Bone marrow (tissue), 2 donors: Measurements from ENCODE around the gene LRRTM3.

Source experiments
- DNase-seq, 2 donors: peaks; one replicate each; lab custom pipeline; 2025; lab: John Stamatoyannopoulos, UW

Gene LRRTM3

GRCh38 chr10:66934711-66935110 is 8.9 kb downstream of the LRRTM3 start:
- no peak for DNase-seq

- DNase-seq, result no peak
Observed at GRCh38 chr10:66940965-66941364, 15.1 kb downstream of the LRRTM3 start.

GRCh38 chr10:66941491-66941890 is 15.7 kb downstream of the LRRTM3 start:
- DNase-seq, result no peak

- no peak for DNase-seq
Observed at GRCh38 chr10:66942407-66942806, 16.6 kb downstream of the LRRTM3 start.

- no peak for DNase-seq
Observed at GRCh38 chr10:66943590-66943989, 17.8 kb downstream of the LRRTM3 start.

GRCh38 chr10:66951896-66952295 is 26.1 kb downstream of the LRRTM3 start:
- DNase-seq, result no peak

- no peak for DNase-seq
Observed at GRCh38 chr10:66958466-66958865, 32.6 kb downstream of the LRRTM3 start.

- DNase-seq, result no peak
Observed at GRCh38 chr10:66964946-66965345, 39.1 kb downstream of the LRRTM3 start.

GRCh38 chr10:66980246-66980815 is 54.5 kb downstream of the LRRTM3 start:
- DNase-seq, result no peak

GRCh38 chr10:66981361-66982052 is 55.7 kb downstream of the LRRTM3 start:
- no peak for DNase-seq

- no peak for DNase-seq
Observed at GRCh38 chr10:66982053-66982420, 56.2 kb downstream of the LRRTM3 start.

GRCh38 chr10:66982792-66983474 is 57.1 kb downstream of the LRRTM3 start:
- no peak for DNase-seq

- no peak for DNase-seq
Observed at GRCh38 chr10:66983475-66983818, 57.6 kb downstream of the LRRTM3 start.

- no peak for DNase-seq
Observed at GRCh38 chr10:66990143-66990830, 64.5 kb downstream of the LRRTM3 start.

- no peak for DNase-seq
Observed at GRCh38 chr10:66996996-66997395, 71.2 kb downstream of the LRRTM3 start.

GRCh38 chr10:66999762-67000545 is 74.1 kb downstream of the LRRTM3 start:
- no peak for DNase-seq

GRCh38 chr10:67004690-67005089 is 78.9 kb downstream of the LRRTM3 start:
- DNase-seq, result no peak

GRCh38 chr10:67005981-67006380 is 80.1 kb downstream of the LRRTM3 start:
- no peak for DNase-seq

- no peak for DNase-seq
Observed at GRCh38 chr10:67011480-67011879, 85.6 kb downstream of the LRRTM3 start.

GRCh38 chr10:67011981-67012380 is 86.1 kb downstream of the LRRTM3 start:
- DNase-seq, result no peak

- DNase-seq, result no peak
Observed at GRCh38 chr10:67015225-67015624, 89.4 kb downstream of the LRRTM3 start.

GRCh38 chr10:67017218-67017617 is 91.4 kb downstream of the LRRTM3 start:
- DNase-seq, result no peak
